Muscle layer of duodenum (tissue), 2 donors: ENCODE data around the gene SCYL3.

ENCODE experiments used
- H3K27ac ChIP-seq: one replicate; pipeline ENCODE4 v1.7.0; 2013; ENCODE audit warnings: mild to moderate bottlenecking, low read length
- H3K27me3 ChIP-seq: one replicate; pipeline ENCODE4 v1.7.0; 2013; ENCODE audit warnings: low read depth, mild to moderate bottlenecking, control low read depth, low read length
- H3K36me3 ChIP-seq, 2 donors: one replicate each; pipeline ENCODE4 v1.7.0; 2013; ENCODE audit warnings: low read length in 2 of 2, control low read depth in 1 of 2, mild to moderate bottlenecking in 1 of 2; ENCODE audit not compliant: insufficient read depth in 2 of 2, control insufficient read depth in 1 of 2
- H3K4me1 ChIP-seq, 2 donors: one replicate each; pipeline ENCODE4 v1.7.0; 2013; ENCODE audit warnings: low read length in 2 of 2, mild to moderate bottlenecking in 2 of 2, control low read depth in 1 of 2, moderate library complexity in 1 of 2; ENCODE audit not compliant: insufficient read depth in 2 of 2, control insufficient read depth in 1 of 2
- H3K4me3 ChIP-seq, 2 donors: one replicate each; pipeline ENCODE4 v1.7.0; 2013; ENCODE audit warnings: low read length in 2 of 2, low read depth in 1 of 2, mild to moderate bottlenecking in 1 of 2
- H3K9me3 ChIP-seq, 2 donors: one replicate each; pipeline ENCODE4 v1.7.0; 2013; ENCODE audit warnings: low read length in 2 of 2, control low read depth in 1 of 2, mild to moderate bottlenecking in 1 of 2; ENCODE audit not compliant: control insufficient read depth in 1 of 2
- donor health status: healthy.

SCYL3 gene

GRCh38 chr1:169838942-169839341 is 54.8 kb downstream of the SCYL3 start:
- no peak overlapping the region for H3K27ac ChIP-seq
- no peaks in the 10 kb centered on the region for H3K27me3 ChIP-seq
- peaks cover 0 to 13% of the 10 kb centered on the region in 2 donors for H3K9me3 ChIP-seq
- no peak overlapping the region for H3K4me3 ChIP-seq
- peaks cover 6 to 42% of the 10 kb centered on the region in 2 donors for H3K36me3 ChIP-seq
- H3K4me1 ChIP-seq = no peaks in the 10 kb centered on the region

GRCh38 chr1:169836198-169836597 is 57.5 kb downstream of the SCYL3 start:
- no peaks in the 10 kb centered on the region for H3K27me3 ChIP-seq
- peaks cover 2 to 46% of the 10 kb centered on the region in 2 donors for H3K36me3 ChIP-seq
- H3K4me1 ChIP-seq = no peaks in the 10 kb centered on the region
- H3K9me3 ChIP-seq = peaks cover 0 to 13% of the 10 kb centered on the region in 2 donors
- H3K4me3 ChIP-seq = no peak overlapping the region
- no peak overlapping the region for H3K27ac ChIP-seq

- H3K4me3 ChIP-seq = no peak overlapping the region
- H3K27me3 ChIP-seq = no peaks in the 10 kb centered on the region
- H3K36me3 ChIP-seq = peaks cover 3 to 51% of the 10 kb centered on the region in 2 donors
- no peaks in the 10 kb centered on the region for H3K4me1 ChIP-seq
- peaks cover 0 to 13% of the 10 kb centered on the region in 2 donors for H3K9me3 ChIP-seq
- no peak overlapping the region for H3K27ac ChIP-seq
Measured at GRCh38 chr1:169835647-169836046, 58.0 kb downstream of the SCYL3 start.

- peaks cover 3 to 53% of the 10 kb centered on the region in 2 donors for H3K36me3 ChIP-seq
Measured at GRCh38 chr1:169834869-169835268, 58.8 kb downstream of the SCYL3 start.

GRCh38 chr1:169833179-169833901 is 60.4 kb downstream of the SCYL3 start:
- Histone ChIP-seq H3K27ac (no peak overlapping the region), H3K36me3 (peaks cover 7 to 45% of the 10 kb centered on the region in 2 donors), H3K4me1 (no peaks in the 10 kb centered on the region), H3K4me3 (no peak overlapping the region), H3K9me3 (no peaks in the 10 kb centered on the region), H3K27me3 (no peaks in the 10 kb centered on the region)

More at GRCh38 chr1:169834869-169835268, 58.8 kb downstream of the SCYL3 start:
- Histone ChIP-seq H3K9me3 (peaks cover 0 to 13% of the 10 kb centered on the region in 2 donors), H3K27me3 (no peaks in the 10 kb centered on the region), H3K27ac (no peak overlapping the region), H3K4me3 (no peak overlapping the region), H3K4me1 (no peaks in the 10 kb centered on the region)

GRCh38 chr1:169829671-169830070 is 64.0 kb downstream of the SCYL3 start:
- H3K4me1 ChIP-seq = no peaks in the 10 kb centered on the region
- H3K9me3 ChIP-seq = no peaks in the 10 kb centered on the region
- no peak overlapping the region for H3K4me3 ChIP-seq
- no peaks in the 10 kb centered on the region for H3K27me3 ChIP-seq
- no peak overlapping the region for H3K27ac ChIP-seq
- H3K36me3 ChIP-seq = peaks cover 11 to 40% of the 10 kb centered on the region in 2 donors

- H3K36me3 ChIP-seq = peaks cover 5 to 31% of the 10 kb centered on the region in 2 donors
- H3K4me1 ChIP-seq = no peaks in the 10 kb centered on the region
- no peak overlapping the region for H3K27ac ChIP-seq
- no peak overlapping the region for H3K4me3 ChIP-seq
- H3K27me3 ChIP-seq = no peaks in the 10 kb centered on the region
- no peaks in the 10 kb centered on the region for H3K9me3 ChIP-seq
Measured at GRCh38 chr1:169824153-169824552, 69.5 kb downstream of the SCYL3 start.

- no peak overlapping the region for H3K27ac ChIP-seq
- H3K36me3 ChIP-seq = peaks cover 0 to 20% of the 10 kb centered on the region in 2 donors
- H3K4me1 ChIP-seq = no peaks in the 10 kb centered on the region
- H3K4me3 ChIP-seq = no peak overlapping the region
- H3K9me3 ChIP-seq = no peaks in the 10 kb centered on the region
- H3K27me3 ChIP-seq = no peaks in the 10 kb centered on the region
Measured at GRCh38 chr1:169821500-169821899, 72.2 kb downstream of the SCYL3 start.

GRCh38 chr1:169816617-169817016 is 77.1 kb downstream of the SCYL3 start:
- H3K27me3 ChIP-seq = no peaks in the 10 kb centered on the region
- H3K36me3 ChIP-seq = peaks cover 0 to 4% of the 10 kb centered on the region in 2 donors
- H3K4me3 ChIP-seq = no peak overlapping the region
- H3K9me3 ChIP-seq = no peaks in the 10 kb centered on the region
- no peaks in the 10 kb centered on the region for H3K4me1 ChIP-seq
- H3K27ac ChIP-seq = no peak overlapping the region

- Histone ChIP-seq H3K27me3 (no peaks in the 10 kb centered on the region), H3K4me3 (no peak overlapping the region), H3K9me3 (no peaks in the 10 kb centered on the region), H3K36me3 (no peaks in the 10 kb centered on the region), H3K4me1 (no peaks in the 10 kb centered on the region), H3K27ac (no peak overlapping the region)
Measured at GRCh38 chr1:169814265-169814664, 79.4 kb downstream of the SCYL3 start.

- no peaks in the 10 kb centered on the region for H3K4me1 ChIP-seq
- no peak overlapping the region for H3K4me3 ChIP-seq
- H3K27ac ChIP-seq = no peak overlapping the region
- peaks cover 0 to 8% of the 10 kb centered on the region in 2 donors for H3K36me3 ChIP-seq
- H3K9me3 ChIP-seq = no peaks in the 10 kb centered on the region
- no peaks in the 10 kb centered on the region for H3K27me3 ChIP-seq
Measured at GRCh38 chr1:169812131-169812530, 81.6 kb downstream of the SCYL3 start.
